ENCODE results near the gene PRKCD.

Gene PRKCD

GRCh38 chr3:53222183-53222901 is 61.3 kb downstream of the PRKCD start:
- no peak overlapping the region for H3K14ac ChIP-seq (ENCODE audit: low read length)
- no peak overlapping the region for H3K4me2 ChIP-seq (ENCODE audit: low read length)
- H2BK12ac ChIP-seq (ENCODE audit: low read length) = no peak overlapping the region
- no peaks in the 10 kb centered on the region for H3K79me2 ChIP-seq (ENCODE audit: control insufficient read depth, insufficient read depth, low read length, poor library complexity)
- no peak overlapping the region for H4K91ac ChIP-seq (ENCODE audit: low read depth, low read length)
- H3K79me1 ChIP-seq (ENCODE audit: low read length) = no peaks in the 10 kb centered on the region
- no peak overlapping the region for H3K4ac ChIP-seq (ENCODE audit: low read depth, low read length)
- no peak overlapping the region for H3K4me3 ChIP-seq (ENCODE audit: low read depth, low read length)
- H4K12ac ChIP-seq (ENCODE audit: low read depth, low read length) = peak overlapping the region; percentile 6
- H3K23ac ChIP-seq (ENCODE audit: low read length) = no peak overlapping the region
- H3K9ac ChIP-seq (ENCODE audit: low read length) = no peak overlapping the region
- peaks cover 1% of the 10 kb centered on the region for H3K9me3 ChIP-seq (ENCODE audit: insufficient read depth, low read depth, low read length)
- no peaks in the 10 kb centered on the region for H3K27me3 ChIP-seq (ENCODE audit: insufficient read depth, low read length)
- WGBS (ENCODE audit: extremely low coverage, insufficient coverage, insufficient read length) = no CpG with 5 or more reads among the region's 12 CpGs
- no peaks in the 10 kb centered on the region for H3K4me1 ChIP-seq (ENCODE audit: control insufficient read depth in 1 of 2, insufficient read depth in 2 of 2, low read length in 2 of 2)
- H2AK5ac ChIP-seq (ENCODE audit: low read length) = no peak overlapping the region
- DNase-seq = no peak
- peak overlapping the region; percentile 30 for H3K27ac ChIP-seq (ENCODE audit: low read depth, low read length)
- no peak overlapping the region for H4K8ac ChIP-seq (ENCODE audit: low read depth, low read length)
- no peak overlapping the region for H3K18ac ChIP-seq (ENCODE audit: low read length)
- H2AFZ ChIP-seq (ENCODE audit: insufficient read depth, low read length, poor library complexity) = no peak overlapping the region
- no peak overlapping the region for H2BK120ac ChIP-seq (ENCODE audit: insufficient read depth, low read length, poor library complexity)
- H3K36me3 ChIP-seq (ENCODE audit: control insufficient read depth in 1 of 2, insufficient read depth in 2 of 2, low read length in 2 of 2) = peaks cover 49% of the 10 kb centered on the region in 2 experiments
- H2BK5ac ChIP-seq (ENCODE audit: low read depth, low read length, poor library complexity) = no peak overlapping the region

- Histone ChIP-seq H3K79me2 (ENCODE audit: control insufficient read depth, insufficient read depth, low read length, poor library complexity) (no peaks in the 10 kb centered on the region), H2AK5ac (ENCODE audit: low read length) (no peak overlapping the region), H4K12ac (ENCODE audit: low read depth, low read length) (no peak overlapping the region), H2AFZ (ENCODE audit: insufficient read depth, low read length, poor library complexity) (no peak overlapping the region), H3K14ac (ENCODE audit: low read length) (no peak overlapping the region), H3K9me3 (ENCODE audit: insufficient read depth, low read depth, low read length) (peaks cover 1% of the 10 kb centered on the region), H3K4ac (ENCODE audit: low read depth, low read length) (no peak overlapping the region), H3K27ac (ENCODE audit: low read depth, low read length) (no peak overlapping the region), H3K23ac (ENCODE audit: low read length) (no peak overlapping the region), H3K4me1 (ENCODE audit: control insufficient read depth in 1 of 2, insufficient read depth in 2 of 2, low read length in 2 of 2) (no peaks in the 10 kb centered on the region), H3K9ac (ENCODE audit: low read length) (no peak overlapping the region), H4K91ac (ENCODE audit: low read depth, low read length) (no peak overlapping the region), H3K4me2 (ENCODE audit: low read length) (no peak overlapping the region), H2BK120ac (ENCODE audit: insufficient read depth, low read length, poor library complexity) (no peak overlapping the region), H3K36me3 (ENCODE audit: control insufficient read depth in 1 of 2, insufficient read depth in 2 of 2, low read length in 2 of 2) (peaks cover 56% of the 10 kb centered on the region in 2 experiments), H3K27me3 (ENCODE audit: insufficient read depth, low read length) (no peaks in the 10 kb centered on the region), H3K4me3 (ENCODE audit: low read depth, low read length) (no peak overlapping the region), H3K79me1 (ENCODE audit: low read length) (no peaks in the 10 kb centered on the region), H4K8ac (ENCODE audit: low read depth, low read length) (no peak overlapping the region), H2BK5ac (ENCODE audit: low read depth, low read length, poor library complexity) (no peak overlapping the region), H3K18ac (ENCODE audit: low read length) (no peak overlapping the region), H2BK12ac (ENCODE audit: low read length) (no peak overlapping the region)
- DNase-seq = peak in 1 of 2 donors; percentile 40
- no CpG with 5 or more reads among the region's 7 CpGs for WGBS (ENCODE audit: extremely low coverage, insufficient coverage, insufficient read length)
Observed at GRCh38 chr3:53223025-53223424, 62.0 kb downstream of the PRKCD start.

- Histone ChIP-seq H3K23ac (ENCODE audit: low read length) (no peak overlapping the region), H3K4ac (ENCODE audit: low read depth, low read length) (no peak overlapping the region), H4K8ac (ENCODE audit: low read depth, low read length) (no peak overlapping the region), H4K91ac (ENCODE audit: low read depth, low read length) (no peak overlapping the region), H3K9me3 (ENCODE audit: insufficient read depth, low read depth, low read length) (peaks cover 1% of the 10 kb centered on the region), H2AK5ac (ENCODE audit: low read length) (no peak overlapping the region), H3K4me2 (ENCODE audit: low read length) (no peak overlapping the region), H3K4me1 (ENCODE audit: control insufficient read depth in 1 of 2, insufficient read depth in 2 of 2, low read length in 2 of 2) (no peaks in the 10 kb centered on the region), H3K27me3 (ENCODE audit: insufficient read depth, low read length) (no peaks in the 10 kb centered on the region), H3K18ac (ENCODE audit: low read length) (no peak overlapping the region), H2BK12ac (ENCODE audit: low read length) (no peak overlapping the region), H3K9ac (ENCODE audit: low read length) (no peak overlapping the region), H2BK120ac (ENCODE audit: insufficient read depth, low read length, poor library complexity) (no peak overlapping the region), H3K14ac (ENCODE audit: low read length) (no peak overlapping the region), H4K12ac (ENCODE audit: low read depth, low read length) (no peak overlapping the region), H3K36me3 (ENCODE audit: control insufficient read depth in 1 of 2, insufficient read depth in 2 of 2, low read length in 2 of 2) (peaks cover 61% of the 10 kb centered on the region in 2 experiments), H3K79me1 (ENCODE audit: low read length) (no peaks in the 10 kb centered on the region), H3K27ac (ENCODE audit: low read depth, low read length) (no peak overlapping the region), H2AFZ (ENCODE audit: insufficient read depth, low read length, poor library complexity) (no peak overlapping the region), H3K4me3 (ENCODE audit: low read depth, low read length) (no peak overlapping the region), H3K79me2 (ENCODE audit: control insufficient read depth, insufficient read depth, low read length, poor library complexity) (no peaks in the 10 kb centered on the region), H2BK5ac (ENCODE audit: low read depth, low read length, poor library complexity) (no peak overlapping the region)
- DNase-seq = peak; percentile 73 to 78
- WGBS (ENCODE audit: extremely low coverage, insufficient coverage, insufficient read length) = no CpG with 5 or more reads among the region's 9 CpGs
Observed at GRCh38 chr3:53223541-53223966, 62.5 kb downstream of the PRKCD start.

DNA sequence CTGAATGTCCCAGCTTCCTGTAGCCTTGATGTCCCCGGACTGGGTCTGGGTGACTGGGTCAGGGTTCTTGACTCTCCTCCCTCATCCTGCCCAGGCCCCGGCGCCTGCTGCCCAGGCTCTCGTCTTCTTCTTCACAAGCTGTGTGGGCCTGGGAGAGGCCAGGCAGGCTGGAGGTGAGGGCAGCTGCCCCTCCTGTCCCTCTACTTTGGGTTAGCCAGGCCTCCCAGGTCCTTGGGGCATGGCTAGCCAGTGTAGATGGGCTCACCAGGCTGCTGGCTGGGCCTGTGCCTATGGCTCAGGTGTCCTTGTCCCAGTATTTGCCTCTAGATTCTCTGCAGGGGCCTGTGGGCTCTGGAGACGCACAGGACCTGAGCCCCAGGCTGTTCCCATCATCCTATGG is 63.0 kb downstream of the PRKCD start:
- H3K18ac ChIP-seq (ENCODE audit: low read length) = no peak overlapping the region
- DNase-seq = no peak
- peaks cover 1% of the 10 kb centered on the region for H3K9me3 ChIP-seq (ENCODE audit: insufficient read depth, low read depth, low read length)
- no CpG with 5 or more reads among the region's 5 CpGs for WGBS (ENCODE audit: extremely low coverage, insufficient coverage, insufficient read length)
- no peaks in the 10 kb centered on the region for H3K27me3 ChIP-seq (ENCODE audit: insufficient read depth, low read length)
- no peak overlapping the region for H4K12ac ChIP-seq (ENCODE audit: low read depth, low read length)
- H3K4me1 ChIP-seq (ENCODE audit: control insufficient read depth in 1 of 2, insufficient read depth in 2 of 2, low read length in 2 of 2) = no peaks in the 10 kb centered on the region
- H3K4ac ChIP-seq (ENCODE audit: low read depth, low read length) = no peak overlapping the region
- H3K36me3 ChIP-seq (ENCODE audit: control insufficient read depth in 1 of 2, insufficient read depth in 2 of 2, low read length in 2 of 2) = peaks cover 66% of the 10 kb centered on the region in 2 experiments
- no peak overlapping the region for H2BK120ac ChIP-seq (ENCODE audit: insufficient read depth, low read length, poor library complexity)
- H4K8ac ChIP-seq (ENCODE audit: low read depth, low read length) = no peak overlapping the region
- H3K14ac ChIP-seq (ENCODE audit: low read length) = no peak overlapping the region
- H3K9ac ChIP-seq (ENCODE audit: low read length) = no peak overlapping the region
- H3K4me3 ChIP-seq (ENCODE audit: low read depth, low read length) = no peak overlapping the region
- H3K79me2 ChIP-seq (ENCODE audit: control insufficient read depth, insufficient read depth, low read length, poor library complexity) = no peaks in the 10 kb centered on the region
- no peak overlapping the region for H2AK5ac ChIP-seq (ENCODE audit: low read length)
- no peak overlapping the region for H2BK12ac ChIP-seq (ENCODE audit: low read length)
- no peak overlapping the region for H3K4me2 ChIP-seq (ENCODE audit: low read length)
- no peak overlapping the region for H3K23ac ChIP-seq (ENCODE audit: low read length)
- no peak overlapping the region for H2BK5ac ChIP-seq (ENCODE audit: low read depth, low read length, poor library complexity)
- H3K79me1 ChIP-seq (ENCODE audit: low read length) = no peaks in the 10 kb centered on the region
- H3K27ac ChIP-seq (ENCODE audit: low read depth, low read length) = no peak overlapping the region
- H4K91ac ChIP-seq (ENCODE audit: low read depth, low read length) = no peak overlapping the region
- no peak overlapping the region for H2AFZ ChIP-seq (ENCODE audit: insufficient read depth, low read length, poor library complexity)

All from trophoblast cell (in vitro differentiated cells and primary cell).